ENCODE measurements around the gene CDADC1.

DNA sequence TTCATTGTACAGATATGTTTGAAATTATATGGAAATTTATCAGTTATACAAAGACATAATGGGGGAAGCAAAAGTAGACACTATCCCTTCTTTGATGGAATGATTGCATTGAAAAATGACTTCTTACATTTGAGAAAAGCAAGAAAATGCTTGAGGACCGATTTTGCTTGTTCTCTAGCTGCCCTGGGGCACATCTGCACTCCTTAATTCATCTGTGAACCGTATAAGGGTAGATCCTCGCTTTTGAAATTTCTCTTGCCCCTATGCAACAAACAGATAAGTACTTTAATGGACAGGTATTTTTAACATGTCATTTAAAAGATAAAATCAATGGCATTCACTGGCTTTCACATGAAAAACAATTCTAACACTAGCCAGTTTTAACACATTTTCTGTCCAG, 41.1 kb upstream of the CDADC1 start:
- TF ChIP-seq EZH2 (IDR thresholded peaks at IDR 0.05; ENCODE audit: insufficient read depth, poor library complexity, severe bottlenecking) (no peak), EZH2phosphoT487 (IDR thresholded peaks at IDR 0.05; ENCODE audit: insufficient read depth, low read depth) (no peak)

Measured in GM23248 (cell line).